PC-3 (cell line): ENCODE measurements around the gene GRB10. TPM values are rescaled to one million over a fixed set of nuclear protein-coding genes. Genes with fewer than 3 reads are reported as not detected.

ENCODE experiments used
- ATAC-seq: fragments of 200-7000 bp; cut with Tn5 transposase; 2 replicates; pipeline ENCODE4 v1.9.1; 2020; ENCODE audit warnings: mild to moderate bottlenecking, moderate library complexity
- BruUV-seq: library from RNA; stranded (reverse); fragments of 400-500 nt; replicated peaks from 2 replicates; lab custom pipeline; 2021; lab: Mats Ljungman, UMichigan
- CTCF ChIA-PET: fragments of 300-600 bp; sonication (Branson Sonifier 250); formaldehyde crosslinking; loops from one replicate; lab custom pipeline; 2022; ENCODE audit warnings: antibody characterized with exemption; lab: Charles Lee
- POLR2A ChIA-PET: fragments of 300-600 bp; sonication (Branson Sonifier 250); formaldehyde crosslinking; loops from one replicate; lab custom pipeline; 2022; ENCODE audit warnings: antibody characterized with exemption; ENCODE audit not compliant: unreplicated experiment; lab: Charles Lee
- DNase-seq: peaks from one replicate; pipeline ENCODE4 v3.0.0-alpha.2; 2015
- H2AFZ ChIP-seq: fragments of 300-600 bp; sonication (generic); 2 replicates; pipeline ENCODE4 v1.6.0; 2016; ENCODE audit warnings: antibody characterized with exemption, low read length
- H3F3A ChIP-seq: fragments of 300-600 bp; sonication (generic); one replicate; pipeline ENCODE4 v1.6.0; 2017; ENCODE audit warnings: antibody characterized with exemption, low read length, control low read depth, mild to moderate bottlenecking; ENCODE audit not compliant: unreplicated experiment
- H3K27ac ChIP-seq: fragments of 300-600 bp; sonication (generic); 2 replicates; pipeline ENCODE4 v1.5.1; 2016; ENCODE audit warnings: mild to moderate bottlenecking, low read length
- H3K27me3 ChIP-seq: fragments of 300-600 bp; sonication (generic); 2 replicates; pipeline ENCODE4 v1.6.1; 2016; ENCODE audit warnings: low read length, mixed read lengths
- H3K36me3 ChIP-seq: fragments of 300-600 bp; sonication (generic); 2 replicates; pipeline ENCODE4 v1.6.1; 2016; ENCODE audit warnings: low read depth, mixed run types, low read length, mixed read lengths
- H3K4me1 ChIP-seq: fragments of 300-600 bp; sonication (generic); 2 replicates; pipeline ENCODE4 v1.5.1; 2016; ENCODE audit warnings: low read length; ENCODE audit not compliant: insufficient read depth
- H3K4me2 ChIP-seq: fragments of 300-600 bp; sonication (generic); 2 replicates; pipeline ENCODE4 v1.6.0; 2016; ENCODE audit warnings: low read length
- H3K4me3 ChIP-seq: fragments of 300-600 bp; sonication (generic); 2 replicates; pipeline ENCODE4 v1.5.1; 2016; ENCODE audit warnings: mild to moderate bottlenecking, low read length, mixed read lengths
- H3K79me2 ChIP-seq: fragments of 300-600 bp; sonication (generic); 2 replicates; pipeline ENCODE4 v1.6.1; 2017; ENCODE audit warnings: low read length, mixed read lengths
- H3K9ac ChIP-seq: fragments of 300-600 bp; sonication (generic); 2 replicates; pipeline ENCODE4 v1.6.0; 2016; ENCODE audit warnings: mild to moderate bottlenecking, low read length
- H3K9me2 ChIP-seq: fragments of 300-600 bp; sonication (generic); replicated peaks from 2 replicates; pipeline ENCODE4 v1.6.1; 2016; ENCODE audit warnings: mixed run types, low read length, mixed read lengths
- H3K9me3 ChIP-seq: fragments of 300-600 bp; sonication (generic); 2 replicates; pipeline ENCODE4 v1.6.1; 2016; ENCODE audit warnings: low read length, mixed read lengths
- H4K20me1 ChIP-seq: fragments of 300-600 bp; sonication (generic); 2 replicates; pipeline ENCODE4 v1.6.1; 2016; ENCODE audit warnings: low read length, mixed read lengths
- CTCF ChIP-seq: fragments of 300-600 bp; sonication (generic); conservative IDR thresholded peaks from 2 replicates; pipeline ENCODE4 v1.5.1; 2017; ENCODE audit warnings: antibody characterized with exemption, low read depth, mild to moderate bottlenecking, low read length
- EZH2 ChIP-seq: fragments of 300-600 bp; sonication (generic); IDR thresholded peaks from one replicate; pipeline ENCODE4 v1.6.1; 2017; ENCODE audit warnings: antibody characterized with exemption, mild to moderate bottlenecking, low read length; ENCODE audit not compliant: unreplicated experiment
- EZH2phosphoT487 ChIP-seq: fragments of 300-600 bp; sonication (generic); IDR thresholded peaks from 2 replicates; pipeline ENCODE4 v1.6.1; 2018; ENCODE audit warnings: mild to moderate bottlenecking, antibody characterized with exemption, low read length, borderline replicate concordance
- intact Hi-C: fragments of 100-400 bp; cut with micrococcal nuclease; formaldehyde crosslinking; loops from 2 replicates; pipeline ENCODE4 v1.9.0; 2023
- total RNA-seq: library from RNA; depleted of rRNA; stranded (reverse); fragments of >200 nt; gene quantifications from 2 replicates; pipeline ENCODE4 v1.2.3, GENCODE V29; 2014

Gene GRB10
- total RNA-seq, 1 experiment from 2014 or later = 61.3 TPM

DNA sequence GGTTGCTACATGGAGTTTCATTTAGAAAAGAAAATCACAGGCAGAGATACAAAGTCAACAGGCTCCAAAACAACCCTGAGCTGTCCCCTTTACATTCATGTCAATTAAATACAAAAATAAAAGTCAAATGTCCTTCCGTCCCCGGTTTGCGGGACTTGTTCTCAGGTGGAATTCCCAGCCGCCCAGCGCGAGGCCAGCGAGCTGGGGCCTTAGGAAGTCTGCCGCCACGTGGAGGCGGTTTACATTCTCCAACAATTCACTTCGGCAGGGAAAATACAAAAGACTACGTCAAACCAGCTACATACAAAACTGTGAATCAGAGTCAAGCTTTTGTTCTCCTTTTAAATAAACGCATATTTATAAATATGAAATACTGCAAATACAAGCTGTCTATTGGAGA lies 192.2 kb downstream of the GRB10 start:
- H3F3A ChIP-seq = no peaks in the 10 kb centered on the region
- no peak overlapping the region for H3K27ac ChIP-seq
- no peaks in the 10 kb centered on the region; the same call in 1 of the 2 replicates for H3K4me1 ChIP-seq
- H3K79me2 ChIP-seq = no peaks in the 10 kb centered on the region
- H2AFZ ChIP-seq = no peak overlapping the region
- H3K4me2 ChIP-seq = no peak overlapping the region
- CTCF ChIA-PET = no interaction called here
- H4K20me1 ChIP-seq = no peaks in the 10 kb centered on the region
- ATAC-seq (no peak), DNase-seq (no peak)
- H3K27me3 ChIP-seq = no peaks in the 10 kb centered on the region
- H3K36me3 ChIP-seq = no peaks in the 10 kb centered on the region
- no peaks in the 10 kb centered on the region for H3K9me2 ChIP-seq
- intact Hi-C loops = no loop called here
- H3K9me3 ChIP-seq = no peaks in the 10 kb centered on the region
- H3K9ac ChIP-seq = no peak overlapping the region
- no peak for TF ChIP-seq EZH2
- POLR2A ChIA-PET = interaction anchor here (0.7 kb wide), 1 partner anchor 14 kb away, joined by 3 read pairs; no protein-coding TSS in a partner anchor
- H3K4me3 ChIP-seq = no peak overlapping the region
- no TSS peak for BruUV-seq

DNA sequence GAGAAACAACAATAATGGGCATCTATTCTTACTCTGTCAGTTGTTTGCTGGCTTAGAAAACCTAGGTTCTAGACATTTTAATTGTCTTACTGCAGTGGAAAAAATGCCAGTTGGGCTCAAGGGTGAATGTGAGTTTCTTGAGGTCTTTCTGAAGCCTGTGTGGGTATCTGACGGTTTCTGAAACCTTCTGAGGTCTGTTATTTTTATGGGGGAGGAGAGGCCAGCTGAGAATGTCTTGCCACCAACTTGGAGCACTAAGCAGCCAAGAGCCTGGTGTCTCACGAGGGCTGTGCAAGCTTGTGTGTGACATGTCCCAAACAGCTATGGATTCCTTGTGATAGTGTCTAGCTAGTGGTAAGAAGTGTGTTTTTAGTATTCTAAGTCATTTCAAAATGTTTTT lies 193.3 kb downstream of the GRB10 start:
- Histone ChIP-seq H3K9me2 (no peaks in the 10 kb centered on the region), H3K36me3 (no peaks in the 10 kb centered on the region), H3K27me3 (no peaks in the 10 kb centered on the region), H3K4me1 (no peaks in the 10 kb centered on the region; the same call in 1 of the 2 replicates), H3K79me2 (no peaks in the 10 kb centered on the region), H3F3A (no peaks in the 10 kb centered on the region), H3K27ac (no peak overlapping the region), H3K9ac (no peak overlapping the region), H3K9me3 (no peaks in the 10 kb centered on the region), H3K4me2 (no peak overlapping the region), H2AFZ (no peak overlapping the region), H4K20me1 (no peaks in the 10 kb centered on the region), H3K4me3 (no peak overlapping the region)
- CTCF ChIA-PET = no interaction called here
- no peak for DNase-seq
- POLR2A ChIA-PET = no interaction called here
- intact Hi-C loops = loop anchor here (5.0 kb wide), 1 partner anchor 122 kb away; no protein-coding TSS in a partner anchor
- TF ChIP-seq EZH2 (no peak), EZH2phosphoT487 (no peak), CTCF (no peak)
- no TSS peak for BruUV-seq
- no peak; the same call in 1 of the 2 replicates for ATAC-seq

- TF ChIP-seq CTCF = peak; percentile 42; the same call in 1 of the 2 replicates
- no peak for TF ChIP-seq EZH2
- TF ChIP-seq EZH2phosphoT487 = no peak
- CTCF ChIA-PET = interaction anchor here (0.6 kb wide), 1 partner anchor 122 kb away, joined by 3 read pairs; no protein-coding TSS in a partner anchor
- peak; percentile 56 for ATAC-seq
- Histone ChIP-seq H3K9me2 (no peaks in the 10 kb centered on the region), H3K4me1 (no peaks in the 10 kb centered on the region; the same call in 1 of the 2 replicates), H3K27me3 (no peaks in the 10 kb centered on the region), H3F3A (no peaks in the 10 kb centered on the region), H4K20me1 (no peaks in the 10 kb centered on the region), H3K79me2 (no peaks in the 10 kb centered on the region), H3K9ac (no peak overlapping the region), H3K4me3 (no peak overlapping the region), H3K27ac (no peak overlapping the region), H3K4me2 (no peak overlapping the region), H3K9me3 (0 out of 2 replicates have a peak, but pooled peaks cover 4% of the 10 kb centered on the region), H3K36me3 (no peaks in the 10 kb centered on the region), H2AFZ (no peak overlapping the region)
- intact Hi-C loops = loop anchor here (5.0 kb wide), 1 partner anchor 122 kb away; no protein-coding TSS in a partner anchor
- BruUV-seq = no TSS peak
- DNase-seq = no peak
- POLR2A ChIA-PET = no interaction called here
Measured at GRCh38 chr7:50588937-50589336, 193.8 kb downstream of the GRB10 start.
